Iris pigment epithelial cell (primary cell): ENCODE data around the gene NKX1-1.
A peak's percentile ranks its signal among the peaks of the same experiment; 100 is the strongest.

Experiments used
- DNase-seq: peaks from one replicate; pipeline ENCODE4 v3.0.0-alpha.2; 2011; ENCODE audit warnings: low read depth

NKX1-1 gene

DNA sequence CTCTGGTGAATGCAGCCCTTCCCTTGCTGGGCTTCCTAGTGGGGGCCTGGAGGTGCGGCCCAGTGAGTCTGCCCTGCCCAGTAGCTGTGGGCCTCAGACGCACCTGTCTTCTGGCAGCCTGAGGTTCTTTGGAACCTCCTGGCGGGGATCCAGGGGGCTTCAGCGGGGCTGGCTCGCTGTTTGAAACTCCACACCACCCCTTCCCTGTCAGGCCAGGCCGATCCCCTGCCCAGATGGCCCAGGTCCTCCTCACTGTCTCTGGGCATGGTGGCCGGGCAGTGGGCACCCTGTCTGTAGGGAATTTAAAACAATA lies 10.7 kb upstream of the NKX1-1 start:
- DNase-seq = no peak

DNA sequence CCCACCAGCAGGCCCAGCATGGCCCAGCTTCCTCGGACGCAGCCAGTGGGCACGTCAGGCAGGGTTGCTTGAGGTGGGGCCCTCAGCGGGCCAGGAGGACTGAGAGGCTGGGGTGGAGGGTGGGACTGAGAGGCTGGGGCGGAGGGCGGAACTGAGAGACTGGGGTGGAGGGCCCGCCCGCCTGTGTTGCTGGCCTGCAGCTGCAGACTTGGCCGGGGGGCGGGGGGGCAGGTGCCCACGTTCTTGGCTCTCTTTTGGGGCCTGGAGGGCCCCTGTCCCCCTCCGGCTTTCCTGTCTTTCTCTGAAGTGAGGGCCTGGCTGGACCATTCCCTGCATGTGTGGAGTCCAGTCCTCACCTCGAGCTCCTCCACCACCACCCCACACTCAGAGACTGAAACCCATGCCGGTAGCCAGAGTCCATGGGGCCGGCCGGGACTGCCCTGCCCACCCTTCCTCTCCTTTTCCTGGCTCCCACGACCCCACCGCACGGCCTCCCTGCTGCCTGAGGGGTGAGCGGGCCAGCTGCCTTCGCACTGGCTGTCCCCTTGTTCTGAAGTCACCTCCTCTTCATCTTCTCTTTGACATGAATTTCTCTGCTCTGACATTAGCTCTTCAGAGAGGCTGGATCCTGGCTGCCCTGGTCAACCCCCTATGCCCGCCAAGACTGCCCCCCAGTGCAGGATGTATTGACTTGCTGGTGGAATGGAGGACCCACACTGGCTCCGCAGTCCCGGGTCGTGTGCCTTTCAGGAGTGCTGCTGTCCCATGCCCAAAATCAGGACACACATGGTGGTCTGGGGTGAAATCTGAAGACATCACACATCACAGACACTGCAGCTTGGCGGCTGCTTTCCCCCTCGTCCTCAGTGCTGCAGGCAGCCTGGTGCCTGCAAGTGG lies 10.1 kb upstream of the NKX1-1 start:
- no peak for DNase-seq

DNA sequence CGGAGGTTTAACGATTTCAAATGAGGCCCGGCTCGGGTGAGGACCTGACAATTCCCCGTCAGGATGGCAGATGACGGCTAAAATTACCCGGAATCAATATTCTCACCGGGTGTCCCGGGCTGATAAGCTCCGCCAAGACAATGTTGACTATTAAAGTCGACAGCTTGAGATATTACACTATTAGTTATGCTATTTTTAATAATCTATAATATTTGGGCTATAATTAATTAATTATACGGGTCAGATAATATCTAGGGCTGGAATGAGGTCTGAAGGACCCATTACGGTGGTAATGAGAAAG lies 9.4 kb upstream of the NKX1-1 start:
- DNase-seq = no peak

DNA sequence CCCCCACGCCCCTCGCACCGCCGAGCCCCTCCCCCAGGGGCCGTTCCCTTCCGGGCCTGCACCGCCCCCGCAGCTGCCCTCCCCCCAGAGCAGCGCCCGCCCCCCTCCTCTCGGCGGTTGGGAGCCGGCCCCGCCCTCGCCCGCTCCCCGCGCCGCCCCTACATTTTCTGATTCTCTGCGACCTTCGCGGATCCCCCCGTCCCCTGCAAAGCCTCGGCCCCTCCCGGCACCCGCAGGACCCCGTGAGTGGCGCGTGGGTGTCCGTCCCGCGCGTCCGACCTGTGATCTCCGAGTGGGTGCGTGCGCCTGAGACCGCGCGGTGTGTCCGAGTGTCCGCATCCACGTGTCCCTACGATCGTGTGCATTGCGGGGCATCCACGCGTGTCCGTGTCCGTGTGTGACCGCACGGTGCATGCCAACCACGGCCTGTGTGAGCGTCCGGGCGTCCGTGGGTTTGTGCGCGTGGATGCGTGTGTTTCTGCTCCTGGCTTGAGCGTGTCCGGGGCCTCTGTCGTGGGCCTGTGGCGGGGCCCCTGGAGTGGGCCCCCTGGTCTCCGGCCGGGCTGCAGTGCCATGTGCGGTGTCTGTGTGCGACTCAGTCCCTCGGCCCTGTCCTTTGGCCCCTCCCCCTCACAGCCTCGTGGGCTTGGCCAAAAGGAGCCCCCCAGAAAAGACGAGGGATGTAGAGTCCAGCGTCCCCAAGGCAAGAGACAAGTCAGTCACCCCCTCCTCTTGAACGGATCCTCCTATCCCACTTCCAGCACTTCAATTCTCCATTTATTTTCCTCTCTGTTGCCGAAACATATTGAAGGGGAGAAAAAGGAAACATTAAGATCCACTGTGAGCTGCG lies 8.8 kb upstream of the NKX1-1 start:
- DNase-seq = no peak

GRCh38 chr4:1413687-1414479 lies 7.6 kb upstream of the NKX1-1 start:
- no peak for DNase-seq

GRCh38 chr4:1413204-1413663 lies 7.0 kb upstream of the NKX1-1 start:
- no peak for DNase-seq

DNA sequence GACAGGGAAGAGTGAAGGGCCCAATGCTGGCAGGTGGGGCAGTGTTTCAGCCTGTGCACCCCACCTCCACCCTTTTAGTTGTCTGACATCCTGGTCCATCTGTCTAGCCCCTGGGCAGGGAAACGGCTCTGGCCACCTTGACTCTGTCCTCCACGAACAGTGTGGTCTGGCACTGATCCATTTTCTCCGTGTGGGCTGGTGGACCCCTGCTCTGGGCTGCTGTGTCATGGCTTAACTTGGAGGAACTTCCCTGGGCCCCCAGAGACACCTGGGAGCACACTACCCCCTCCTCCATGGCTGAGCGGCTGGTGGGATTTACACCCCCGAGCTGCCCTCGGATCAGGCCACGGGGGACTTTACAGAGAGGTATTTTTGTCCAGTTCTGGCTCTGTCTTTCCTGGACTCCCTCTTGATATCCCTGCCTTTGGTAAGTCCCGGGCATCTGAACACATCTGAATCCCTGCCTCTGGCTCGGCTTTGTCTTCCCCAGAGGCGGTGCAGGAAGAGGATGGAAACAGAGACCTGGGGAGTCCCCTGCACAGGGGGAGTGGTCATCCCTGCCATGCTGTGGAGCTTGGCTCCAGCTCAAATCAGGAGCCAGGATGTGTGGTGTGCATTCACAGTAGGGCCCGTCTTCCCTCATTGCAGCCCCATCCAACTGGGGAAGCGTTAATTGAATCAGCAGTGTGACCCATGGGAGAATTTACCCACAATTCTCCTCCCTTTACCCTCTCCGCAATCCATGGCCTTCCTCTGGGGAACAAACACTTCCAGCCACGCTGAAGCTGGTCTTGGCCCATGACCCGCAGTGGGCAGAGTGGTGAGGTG lies 6.3 kb upstream of the NKX1-1 start:
- no peak for DNase-seq

DNA sequence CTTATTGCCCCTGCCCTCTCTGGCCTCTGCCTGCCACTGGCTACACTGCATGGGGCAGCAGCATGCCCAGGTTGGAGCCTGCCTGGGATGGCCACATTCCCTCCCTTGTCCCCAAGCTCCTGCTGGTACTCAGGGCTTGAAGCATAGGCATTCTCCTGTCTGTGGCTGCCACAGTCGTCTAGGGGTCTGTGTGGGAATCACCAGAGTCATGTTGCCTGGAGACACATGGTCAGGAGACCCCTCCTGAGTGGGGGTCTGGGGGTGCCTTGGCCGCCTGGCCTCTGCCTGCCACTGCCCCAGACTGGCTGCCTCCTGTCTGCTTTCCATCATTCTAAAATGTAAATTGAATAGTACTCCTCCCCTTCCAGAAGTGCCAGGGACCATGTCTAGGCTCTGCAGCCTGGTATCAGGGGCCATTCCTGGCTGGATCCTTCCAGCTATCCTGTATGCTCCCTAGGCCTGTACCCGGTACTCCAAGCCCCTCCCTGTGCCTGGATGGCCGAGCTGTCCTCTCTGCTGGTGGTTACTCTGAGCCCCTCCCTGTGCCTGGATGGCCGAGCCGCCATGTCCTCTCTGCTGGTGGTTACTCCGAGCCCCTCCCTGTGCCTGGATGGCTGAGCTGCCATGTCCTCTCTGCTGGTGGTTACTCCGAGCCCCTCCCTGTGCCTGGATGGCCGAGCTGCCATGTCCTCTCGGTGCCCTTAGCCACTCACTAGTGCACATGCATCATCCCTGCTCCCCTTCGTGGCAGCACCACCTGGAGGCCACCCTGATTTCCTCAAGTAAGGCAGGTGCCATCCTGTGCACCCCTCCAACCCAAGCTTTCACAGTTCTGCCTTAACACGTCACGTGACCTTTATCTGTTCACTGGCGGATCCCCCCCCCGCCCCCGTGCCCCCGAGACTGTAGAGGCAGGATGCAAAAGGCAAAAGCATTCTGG lies 5.5 kb upstream of the NKX1-1 start:
- DNase-seq = no peak

GRCh38 chr4:1410491-1411325 lies 4.5 kb upstream of the NKX1-1 start:
- peak; percentile 28 for DNase-seq

DNA sequence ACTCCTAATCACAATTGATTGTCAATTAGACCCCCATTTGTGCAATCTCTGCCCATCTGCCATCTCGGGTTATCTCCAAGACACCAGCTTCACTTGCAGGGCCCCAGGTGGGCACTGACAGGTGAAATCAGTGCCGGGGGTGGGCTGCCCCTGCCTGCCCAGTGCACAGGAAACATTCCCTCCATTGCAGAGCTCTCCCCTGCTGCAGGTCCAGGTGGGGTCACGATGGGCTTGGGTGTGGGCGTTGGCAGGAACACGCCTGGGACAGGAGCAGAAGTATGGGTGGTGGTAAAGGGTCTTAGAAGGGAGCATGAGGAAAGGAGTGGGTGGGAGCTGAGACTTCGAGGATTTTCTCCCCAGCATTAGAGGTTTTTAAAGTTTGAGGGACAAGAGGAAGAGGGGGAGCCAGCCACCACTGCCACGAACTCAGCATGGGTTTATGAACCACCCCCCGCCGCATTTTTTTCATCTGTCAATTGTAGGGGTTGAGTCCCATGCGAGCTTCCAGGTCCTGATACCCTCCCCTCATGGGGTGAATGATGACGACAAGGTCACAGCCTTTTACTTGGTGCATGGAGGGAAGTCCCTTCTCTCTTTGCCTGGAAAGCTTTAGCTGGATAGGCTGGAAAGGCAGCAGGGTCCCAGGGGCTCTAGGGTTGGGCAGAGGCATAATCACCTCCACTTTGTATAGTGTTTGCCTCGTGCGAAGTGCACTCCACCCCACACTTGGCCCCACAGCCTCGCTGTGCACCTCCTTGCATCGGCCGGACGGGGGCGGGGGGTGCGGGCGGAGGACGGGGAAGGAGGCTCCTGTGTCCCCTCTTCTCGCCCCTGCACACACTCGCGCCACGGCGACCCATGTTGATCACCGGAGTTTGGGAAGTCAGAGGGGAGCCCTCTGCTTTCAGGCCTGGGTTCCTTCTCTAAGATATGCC lies 3.5 kb upstream of the NKX1-1 start:
- DNase-seq = no peak

- no peak for DNase-seq
Observed at GRCh38 chr4:1409079-1409478, 2.8 kb upstream of the NKX1-1 start.

- DNase-seq = no peak
Observed at GRCh38 chr4:1408418-1408817, 2.2 kb upstream of the NKX1-1 start.

DNA sequence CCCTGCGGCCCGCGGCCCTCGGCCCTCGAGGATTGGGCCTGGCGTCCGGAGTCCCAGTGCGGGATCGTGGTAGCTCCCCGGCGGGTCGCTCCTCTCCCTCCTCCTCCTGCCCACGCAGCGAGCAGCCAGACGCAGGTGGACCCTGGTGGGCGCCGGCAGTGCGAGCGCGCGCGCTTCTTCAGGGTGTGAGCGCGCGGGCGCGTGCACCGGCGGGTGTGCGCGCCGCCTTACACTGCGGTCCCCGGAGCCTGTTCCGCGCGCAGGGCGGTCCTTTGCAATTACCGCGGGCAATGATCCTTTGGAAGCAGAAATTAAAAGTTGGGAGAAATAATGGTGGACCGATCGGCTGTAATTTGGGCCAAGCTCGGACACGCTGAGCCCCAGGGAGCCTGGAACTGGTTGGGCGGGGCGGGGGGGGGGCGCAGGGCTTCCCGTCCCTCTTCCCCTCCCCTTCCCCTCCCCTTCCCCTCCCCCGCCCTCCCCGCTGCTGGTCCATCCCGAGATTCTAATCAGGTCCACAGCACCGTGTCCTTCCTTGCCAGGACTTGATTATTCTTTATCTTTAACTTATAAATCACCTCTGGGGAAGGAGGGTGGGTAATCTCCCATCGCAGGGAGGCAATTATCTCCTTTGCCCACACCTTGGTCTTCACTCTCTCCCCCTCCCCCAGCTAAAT lies 1.6 kb upstream of the NKX1-1 start:
- no peak for DNase-seq

DNA sequence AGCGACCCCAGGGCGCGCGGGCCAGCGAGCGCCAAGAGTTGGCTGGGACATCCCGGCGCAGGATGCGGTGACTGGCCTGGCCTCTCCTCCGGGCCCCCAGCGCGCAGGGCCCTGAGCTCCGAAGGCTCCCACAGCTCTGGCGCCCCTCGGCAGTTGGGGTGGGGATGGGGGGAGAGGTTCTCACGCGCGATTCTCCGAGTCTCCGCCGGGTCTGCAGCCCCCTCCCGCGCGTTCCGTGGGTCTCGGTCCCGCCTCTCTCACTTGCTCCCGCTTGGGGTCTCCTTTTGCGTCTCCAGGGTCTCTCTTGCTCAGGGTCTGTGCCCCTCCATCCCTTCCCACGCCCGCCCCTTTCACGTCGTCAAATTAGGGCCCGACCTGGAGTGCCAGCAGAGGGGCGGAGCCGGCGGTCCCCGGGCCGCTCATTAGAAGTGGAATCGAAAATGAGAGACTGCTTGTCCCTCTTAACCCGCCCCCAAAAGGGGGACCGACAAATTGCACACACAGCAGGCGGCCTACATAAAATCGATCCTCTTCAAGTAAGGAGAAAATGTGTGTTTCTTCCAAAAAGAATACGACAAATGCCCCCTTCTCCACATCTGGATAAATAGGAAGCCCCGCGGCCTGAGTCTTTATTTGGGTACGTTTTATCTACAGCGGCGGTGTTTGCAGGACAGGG lies 877 bp upstream of the NKX1-1 start:
- no peak for DNase-seq

DNA sequence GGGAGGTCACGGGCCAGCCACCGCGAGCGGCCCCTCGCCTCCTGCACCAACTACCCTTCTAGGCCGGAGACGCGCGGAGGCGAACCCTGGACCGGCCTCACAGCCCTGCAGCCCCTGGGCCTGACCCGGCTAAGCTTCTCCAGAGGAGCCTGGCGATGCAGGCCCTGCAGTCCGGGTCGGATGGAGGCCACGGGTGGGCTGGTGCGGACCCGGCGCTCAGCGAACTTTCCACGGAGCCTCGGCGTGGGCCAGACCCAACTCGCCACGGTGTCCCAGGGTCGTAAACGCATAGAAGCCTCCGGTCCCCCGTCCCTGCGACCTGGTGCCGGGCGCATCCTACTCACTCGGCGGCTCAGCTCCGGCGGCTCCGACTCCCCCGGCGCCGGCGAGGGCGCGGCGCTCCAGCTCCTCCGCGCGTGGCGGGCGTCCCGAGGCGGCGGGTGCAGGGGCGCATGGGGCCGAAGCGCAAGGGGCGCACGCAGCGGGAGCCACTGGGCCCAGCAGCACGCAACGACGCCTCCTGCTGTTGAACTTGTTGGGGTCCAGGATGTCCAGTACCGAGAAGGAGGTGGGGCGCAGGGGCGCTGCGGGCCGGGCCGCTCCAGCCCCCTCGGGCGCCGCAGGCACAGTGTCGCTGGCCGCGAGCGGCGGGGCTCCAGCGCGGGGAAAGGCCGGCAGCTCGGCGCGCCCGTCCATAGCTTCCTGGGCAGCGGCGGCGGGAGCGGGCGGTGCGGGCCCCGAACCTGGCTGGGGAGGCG lies 427 bp downstream of the NKX1-1 start:
- DNase-seq = no peak

- no peak for DNase-seq
Observed at GRCh38 chr4:1405254-1405635, 997 bp downstream of the NKX1-1 start.
